ENCODE measurements around the gene GRM3.

The GRM3 gene

DNA sequence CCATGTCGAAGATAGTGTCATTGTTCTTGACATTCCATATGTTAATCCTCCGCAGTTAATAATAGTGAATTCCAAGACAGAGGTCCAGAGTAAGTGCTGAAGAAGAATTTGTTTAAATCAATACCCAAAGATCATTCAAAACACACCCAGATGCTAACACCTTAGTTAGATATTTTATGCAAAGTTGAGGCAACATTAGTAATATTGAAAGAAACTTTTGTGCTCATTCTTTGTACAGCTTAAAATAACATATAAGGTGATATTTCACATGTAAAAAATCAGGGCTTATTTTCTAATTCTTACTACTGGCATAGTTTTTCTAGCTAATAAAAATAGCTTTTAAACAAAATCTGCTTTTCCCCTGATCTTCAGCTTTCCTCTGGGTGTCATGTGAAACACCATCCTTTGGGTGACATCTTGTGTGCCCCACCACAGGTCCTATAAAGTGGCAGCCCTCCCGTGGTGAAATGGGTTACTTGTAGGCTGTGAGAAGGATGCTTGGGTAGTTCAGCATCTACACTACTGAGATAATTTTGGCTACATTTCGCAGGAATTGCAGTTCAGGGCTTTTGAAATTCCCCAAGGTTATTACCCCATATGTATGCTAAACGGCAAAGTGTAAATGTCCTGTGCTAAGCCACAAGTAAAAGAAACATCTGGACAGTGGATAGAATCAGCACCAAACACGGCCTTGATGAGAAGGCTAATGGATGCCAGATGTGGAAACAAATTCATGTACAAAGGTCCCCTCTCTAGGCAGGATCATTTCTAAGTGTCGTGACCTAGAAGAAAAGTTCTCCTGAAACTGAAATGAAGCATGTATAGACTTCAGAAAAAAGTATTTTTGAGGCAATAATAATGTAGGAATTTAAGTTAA is 105.4 kb downstream of the GRM3 start:
- Histone ChIP-seq H3K27me3 (ENCODE audit: control insufficient read depth, insufficient read depth, low read length) (no peaks in the 10 kb centered on the region), H3K9me3 (ENCODE audit: control insufficient read depth, low read length) (no peaks in the 10 kb centered on the region), H3K4me1 (no peaks in the 10 kb centered on the region), H3K9ac (no peak overlapping the region), H3K36me3 (ENCODE audit: control insufficient read depth, insufficient read depth, low read length) (no peaks in the 10 kb centered on the region), H3K4me2 (ENCODE audit: low read length) (no peak overlapping the region), H2AFZ (no peak overlapping the region), H3K79me2 (no peaks in the 10 kb centered on the region), H3K4me3 (ENCODE audit: low read depth, low read length) (no peak overlapping the region), H3K27ac (no peak overlapping the region)
- TF ChIP-seq, protein P1, sequence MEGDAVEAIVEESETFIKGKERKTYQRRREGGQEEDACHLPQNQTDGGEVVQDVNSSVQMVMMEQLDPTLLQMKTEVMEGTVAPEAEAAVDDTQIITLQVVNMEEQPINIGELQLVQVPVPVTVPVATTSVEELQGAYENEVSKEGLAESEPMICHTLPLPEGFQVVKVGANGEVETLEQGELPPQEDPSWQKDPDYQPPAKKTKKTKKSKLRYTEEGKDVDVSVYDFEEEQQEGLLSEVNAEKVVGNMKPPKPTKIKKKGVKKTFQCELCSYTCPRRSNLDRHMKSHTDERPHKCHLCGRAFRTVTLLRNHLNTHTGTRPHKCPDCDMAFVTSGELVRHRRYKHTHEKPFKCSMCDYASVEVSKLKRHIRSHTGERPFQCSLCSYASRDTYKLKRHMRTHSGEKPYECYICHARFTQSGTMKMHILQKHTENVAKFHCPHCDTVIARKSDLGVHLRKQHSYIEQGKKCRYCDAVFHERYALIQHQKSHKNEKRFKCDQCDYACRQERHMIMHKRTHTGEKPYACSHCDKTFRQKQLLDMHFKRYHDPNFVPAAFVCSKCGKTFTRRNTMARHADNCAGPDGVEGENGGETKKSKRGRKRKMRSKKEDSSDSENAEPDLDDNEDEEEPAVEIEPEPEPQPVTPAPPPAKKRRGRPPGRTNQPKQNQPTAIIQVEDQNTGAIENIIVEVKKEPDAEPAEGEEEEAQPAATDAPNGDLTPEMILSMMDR (IDR thresholded peaks at IDR 0.05) = no peak

DNA sequence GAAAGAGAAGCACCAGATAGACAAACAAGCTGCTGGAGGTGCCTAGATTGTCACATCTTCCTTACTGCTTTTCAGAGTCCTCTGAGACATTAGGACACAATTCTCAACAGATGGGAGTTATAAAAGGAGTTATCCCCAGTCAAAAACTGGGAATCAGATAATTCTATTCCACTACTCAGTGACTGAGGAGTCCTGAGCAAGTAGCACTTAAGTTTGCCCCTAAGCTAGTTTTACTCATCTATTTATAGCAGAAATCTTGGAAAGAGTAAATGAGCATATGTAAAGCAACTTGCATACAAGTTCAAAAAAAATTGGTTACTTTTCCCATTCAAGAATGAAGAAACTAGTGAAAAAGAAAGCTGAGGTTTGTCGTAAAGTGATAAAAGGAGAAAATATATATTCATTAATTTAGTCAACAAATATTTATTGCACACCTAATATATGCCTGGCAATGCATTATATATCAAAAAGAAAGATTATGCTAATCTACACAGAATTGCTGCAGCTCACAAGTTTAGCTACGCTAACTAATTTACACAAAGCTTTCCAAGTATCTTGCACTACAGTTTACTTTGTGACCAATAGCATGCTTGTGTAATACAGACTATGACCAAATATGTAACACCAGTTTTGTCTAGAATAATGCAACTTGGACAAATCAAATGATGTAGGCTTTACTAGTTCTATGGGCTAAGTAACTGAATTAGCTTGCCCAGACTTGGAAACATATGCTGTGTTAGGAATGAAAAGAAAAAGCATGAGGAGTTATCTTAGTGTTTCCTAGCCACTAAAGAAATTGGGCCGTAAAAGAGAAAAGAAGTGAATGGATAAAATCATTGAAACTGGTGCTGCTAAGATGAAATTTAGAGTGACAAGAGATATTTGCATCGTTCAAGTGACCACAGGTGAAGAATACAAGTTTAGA is 106.3 kb downstream of the GRM3 start:
- no peak overlapping the region for H3K27ac ChIP-seq
- no peaks in the 10 kb centered on the region for H3K79me2 ChIP-seq
- H3K36me3 ChIP-seq (ENCODE audit: control insufficient read depth, insufficient read depth, low read length) = no peaks in the 10 kb centered on the region
- no peak overlapping the region for H3K4me2 ChIP-seq (ENCODE audit: low read length)
- no peak overlapping the region for H3K4me3 ChIP-seq (ENCODE audit: low read depth, low read length)
- no peaks in the 10 kb centered on the region for H3K27me3 ChIP-seq (ENCODE audit: control insufficient read depth, insufficient read depth, low read length)
- TF ChIP-seq, protein P1 (IDR thresholded peaks at IDR 0.05) = no peak
- no peak overlapping the region for H2AFZ ChIP-seq
- no peaks in the 10 kb centered on the region for H3K9me3 ChIP-seq (ENCODE audit: control insufficient read depth, low read length)
- no peaks in the 10 kb centered on the region for H3K4me1 ChIP-seq
- no peak overlapping the region for H3K9ac ChIP-seq

DNA sequence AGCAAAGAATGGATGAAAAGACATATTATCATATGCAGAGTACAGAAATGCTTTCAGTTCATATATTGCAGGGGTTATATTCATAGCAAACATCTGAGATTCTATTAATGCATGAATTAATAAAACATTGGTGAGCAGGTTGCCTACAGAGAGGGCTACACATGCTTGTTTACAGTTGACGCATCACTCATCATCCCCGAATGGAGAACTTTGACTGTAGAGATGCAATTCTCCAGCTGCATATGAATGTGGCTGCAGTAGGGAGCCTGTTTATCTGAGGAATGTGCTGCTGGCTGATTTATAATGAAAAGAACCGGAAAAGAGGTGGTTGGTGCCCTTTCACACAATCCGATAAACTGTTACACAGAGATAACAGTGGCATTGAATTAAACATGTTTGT is 116.5 kb downstream of the GRM3 start:
- Histone ChIP-seq H3K79me2 (no peaks in the 10 kb centered on the region), H3K4me2 (ENCODE audit: low read length) (no peak overlapping the region), H3K9ac (no peak overlapping the region), H3K4me3 (ENCODE audit: low read depth, low read length) (no peak overlapping the region), H3K36me3 (ENCODE audit: control insufficient read depth, insufficient read depth, low read length) (no peaks in the 10 kb centered on the region), H3K27ac (no peak overlapping the region), H3K27me3 (ENCODE audit: control insufficient read depth, insufficient read depth, low read length) (no peaks in the 10 kb centered on the region), H3K4me1 (no peaks in the 10 kb centered on the region), H2AFZ (no peak overlapping the region), H3K9me3 (ENCODE audit: control insufficient read depth, low read length) (no peaks in the 10 kb centered on the region)
- TF ChIP-seq, protein P1 (IDR thresholded peaks at IDR 0.05) = no peak

DNA sequence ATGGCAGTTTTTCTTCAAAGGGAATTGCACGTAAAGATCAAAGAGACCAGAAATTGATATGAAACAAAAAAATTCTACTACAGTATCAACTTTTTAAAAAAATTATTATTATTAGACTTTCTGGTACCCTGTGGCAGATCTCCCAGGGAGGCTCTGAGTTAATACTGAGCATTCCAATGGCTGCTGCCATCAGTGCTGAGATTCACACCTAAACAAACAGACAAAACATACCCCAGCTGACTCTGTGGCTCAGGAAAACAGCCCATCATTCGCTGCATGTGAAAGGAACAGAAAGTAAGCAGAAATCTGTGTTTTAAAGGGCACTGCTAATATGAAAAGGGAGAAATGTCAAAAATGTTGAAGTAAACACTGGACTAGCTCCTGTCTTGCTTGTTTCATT is 118.4 kb downstream of the GRM3 start:
- H2AFZ ChIP-seq = no peak overlapping the region
- H3K27me3 ChIP-seq (ENCODE audit: control insufficient read depth, insufficient read depth, low read length) = no peaks in the 10 kb centered on the region
- no peak overlapping the region for H3K4me3 ChIP-seq (ENCODE audit: low read depth, low read length)
- no peak overlapping the region for H3K9ac ChIP-seq
- H3K9me3 ChIP-seq (ENCODE audit: control insufficient read depth, low read length) = no peaks in the 10 kb centered on the region
- no peaks in the 10 kb centered on the region for H3K4me1 ChIP-seq
- no peak overlapping the region for H3K27ac ChIP-seq
- no peaks in the 10 kb centered on the region for H3K79me2 ChIP-seq
- H3K36me3 ChIP-seq (ENCODE audit: control insufficient read depth, insufficient read depth, low read length) = no peaks in the 10 kb centered on the region
- TF ChIP-seq, protein P1 (IDR thresholded peaks at IDR 0.05) = no peak
- H3K4me2 ChIP-seq (ENCODE audit: low read length) = no peak overlapping the region
